A549 (cell line): ENCODE measurements around the gene METAP2.

Experiments
- CBX8 ChIP-seq: fragments of 200-600 bp; sonication (generic); IDR thresholded peaks from 2 replicates; pipeline ENCODE4 v1.6.1; 2016
- CHD2 ChIP-seq: fragments of 150-350 bp; IDR thresholded peaks from 2 replicates; pipeline ENCODE4 v1.6.1; 2014; ENCODE audit warnings: low read length; ENCODE audit not compliant: partially characterized antibody
- CHD4 ChIP-seq: fragments of 200-600 bp; sonication (generic); IDR thresholded peaks from 2 replicates; pipeline ENCODE4 v1.6.1; 2016; ENCODE audit warnings: antibody characterized with exemption, mild to moderate bottlenecking, borderline replicate concordance
- CTCF ChIP-seq: fragments of >200 bp; sonication (Bioruptor Twin); formaldehyde crosslinking; IDR thresholded peaks from 3 replicates; pipeline ENCODE4 v1.5.1; 2016
- JUNB ChIP-seq: fragments of >200 bp; sonication (Bioruptor Twin); formaldehyde crosslinking; IDR thresholded peaks from 2 replicates; pipeline ENCODE4 v1.6.1; 2016
- KDM1A ChIP-seq: fragments of 200-600 bp; sonication (generic); IDR thresholded peaks from 2 replicates; pipeline ENCODE4 v1.6.1; 2016; ENCODE audit warnings: low read depth, mild to moderate bottlenecking
- POLR2A ChIP-seq: IDR thresholded peaks from 2 replicates; pipeline ENCODE4 v1.6.1; 2012; ENCODE audit warnings: mild to moderate bottlenecking, low read length
- RAD21 ChIP-seq, 2 experiments: fragments of >200 bp in 1 of 2; sonication (Bioruptor Twin) in 1 of 2; formaldehyde crosslinking in 1 of 2; IDR thresholded peaks in 1 of 2; conservative IDR thresholded peaks in 1 of 2; 2 replicates in 1 of 2; 3 replicates in 1 of 2; pipeline ENCODE4 v1.6.1; 2012 to 2018; ENCODE audit warnings: inconsistent platforms in 1 of 2
- REST ChIP-seq: fragments of 200-600 bp; sonication (generic); IDR thresholded peaks from 2 replicates; pipeline ENCODE4 v1.6.1; 2016; ENCODE audit warnings: antibody characterized with exemption, mild to moderate bottlenecking, moderate library complexity
- RFX5 ChIP-seq: fragments of 450-650 bp; IDR thresholded peaks from 2 replicates; pipeline ENCODE4 v1.7.1; 2014; ENCODE audit warnings: antibody characterized with exemption, mild to moderate bottlenecking, moderate library complexity
- SREBF2 ChIP-seq: fragments of 450-650 bp; IDR thresholded peaks from 2 replicates; pipeline ENCODE4 v1.6.1; 2014; ENCODE audit warnings: mild to moderate bottlenecking, moderate library complexity
- USF2 ChIP-seq: fragments of 450-650 bp; IDR thresholded peaks from 2 replicates; pipeline ENCODE4 v1.6.1; 2014; ENCODE audit warnings: antibody characterized with exemption
- ZC3H11A ChIP-seq: fragments of 450-650 bp; IDR thresholded peaks from 2 replicates; pipeline ENCODE4 v1.6.1; 2014; ENCODE audit warnings: antibody characterized with exemption, mild to moderate bottlenecking
- ZFP36 ChIP-seq: fragments of 450-650 bp; IDR thresholded peaks from 2 replicates; pipeline ENCODE4 v1.6.1; 2014; ENCODE audit warnings: borderline replicate concordance; ENCODE audit not compliant: partially characterized antibody

- TF ChIP-seq ZC3H11A (no peak), RFX5 (no peak), CBX8 (no peak), CHD2 (no peak), REST (no peak), POLR2A (no peak), CTCF (no peak), KDM1A (no peak), SREBF2 (no peak), USF2 (no peak), JUNB (no peak), RAD21 (conservative IDR thresholded peaks at IDR 0.05 in 1 of 2, IDR thresholded peaks at IDR 0.05 in 1 of 2) (no peak), CHD4 (no peak), ZFP36 (no peak)
Observed at GRCh38 chr12:95462551-95462950, 11.4 kb upstream of the METAP2 start.
